IMR-90 (cell line): Measurements from ENCODE around the gene ASB6. TPM values are rescaled to one million over a fixed set of nuclear protein-coding genes. Genes with fewer than 3 reads are reported as not detected.

Source experiments
- ATAC-seq: fragments of 200-7000 bp; cut with Tn5 transposase; 2 replicates; pipeline ENCODE4 v1.9.1; 2020; ENCODE audit warnings: low read depth, mild to moderate bottlenecking, moderate library complexity
- BruUV-seq: library from RNA; stranded (reverse); fragments of 400-500 nt; replicated peaks from 2 replicates; lab custom pipeline; 2021; lab: Mats Ljungman, UMichigan
- CTCF ChIA-PET: fragments of 300-600 bp; formaldehyde crosslinking; extraction: SDS; loops from one replicate; lab custom pipeline; 2021; ENCODE audit warnings: antibody characterized with exemption; lab: Yijun Ruan, JAX
- POLR2A ChIA-PET: fragments of 300-600 bp; sonication (Branson Sonifier 250); formaldehyde crosslinking; loops from one replicate; lab custom pipeline; 2022; ENCODE audit warnings: antibody characterized with exemption; ENCODE audit not compliant: unreplicated experiment; lab: Charles Lee
- DNase-seq: peaks from one replicate; pipeline ENCODE4 v3.0.0; 2013
- H2AFZ ChIP-seq: replicated peaks from 2 replicates; pipeline ENCODE3; 2013; ENCODE audit warnings: low read length, mild to moderate bottlenecking; ENCODE audit not compliant: poor library complexity
- H2AK5ac ChIP-seq: 2 replicates; pipeline ENCODE4 v1.6.1; 2013; ENCODE audit warnings: low read depth, low read length, inconsistent platforms
- H2AK9ac ChIP-seq: replicated peaks from 2 replicates; pipeline ENCODE3; 2013; ENCODE audit warnings: mild to moderate bottlenecking, low read depth, low read length, moderate library complexity; ENCODE audit not compliant: poor library complexity
- H2BK120ac ChIP-seq: 2 replicates; pipeline ENCODE4 v1.6.1; 2013; ENCODE audit warnings: low read depth, low read length, inconsistent platforms
- H2BK15ac ChIP-seq: 3 replicates; pipeline ENCODE4 v1.6.1; 2013; ENCODE audit warnings: low read depth, low read length, inconsistent platforms
- H2BK20ac ChIP-seq: 2 replicates; pipeline ENCODE4 v1.6.1; 2013; ENCODE audit warnings: low read depth, mild to moderate bottlenecking, inconsistent platforms, low read length, moderate library complexity
- H2BK5ac ChIP-seq: 2 replicates; pipeline ENCODE4 v1.6.1; 2013; ENCODE audit warnings: mild to moderate bottlenecking, low read depth, low read length, inconsistent platforms; ENCODE audit not compliant: poor library complexity, severe bottlenecking
- H3K14ac ChIP-seq: replicated peaks from 2 replicates; pipeline ENCODE4 v1.6.1; 2013; ENCODE audit warnings: low read depth, low read length, inconsistent platforms
- H3K18ac ChIP-seq: 2 replicates; pipeline ENCODE4 v1.6.1; 2013; ENCODE audit warnings: low read depth, low read length, control low read depth
- H3K23ac ChIP-seq: 2 replicates; pipeline ENCODE4 v1.6.1; 2013; ENCODE audit warnings: low read depth, low read length, inconsistent platforms
- H3K27ac ChIP-seq: 2 replicates; pipeline ENCODE4 v1.5.1; 2013; ENCODE audit warnings: mild to moderate bottlenecking, control low read depth, low read length; ENCODE audit not compliant: insufficient read depth
- H3K27me3 ChIP-seq: 2 replicates; pipeline ENCODE4 v1.6.1; 2013; ENCODE audit warnings: low read length; ENCODE audit not compliant: control insufficient read depth, insufficient read depth
- H3K36me3 ChIP-seq: 2 replicates; pipeline ENCODE4 v1.6.1; 2013; ENCODE audit warnings: low read length, mixed read lengths; ENCODE audit not compliant: control insufficient read depth, insufficient read depth
- H3K4ac ChIP-seq: 2 replicates; pipeline ENCODE4 v1.6.1; 2013; ENCODE audit warnings: low read depth, low read length, inconsistent platforms
- H3K4me1 ChIP-seq: 2 replicates; pipeline ENCODE4 v1.6.1; 2013; ENCODE audit warnings: low read length, mixed read lengths; ENCODE audit not compliant: control insufficient read depth, insufficient read depth
- H3K4me2 ChIP-seq: 2 replicates; pipeline ENCODE4 v1.6.1; 2013; ENCODE audit warnings: low read depth, mild to moderate bottlenecking, control low read depth, low read length, moderate library complexity
- H3K4me3 ChIP-seq: 2 replicates; pipeline ENCODE4 v1.5.1; 2013; ENCODE audit warnings: low read depth, mild to moderate bottlenecking, control low read depth, low read length, moderate library complexity; ENCODE audit not compliant: insufficient read depth
- H3K56ac ChIP-seq: 2 replicates; pipeline ENCODE4 v1.6.1; 2013; ENCODE audit warnings: low read length, inconsistent platforms; ENCODE audit not compliant: insufficient read depth; ENCODE audit errors: extremely low read depth
- H3K79me1 ChIP-seq, 2 experiments: 2 replicates each; pipeline ENCODE4 v1.6.1; 2013; ENCODE audit warnings: low read length in 2 of 2, inconsistent platforms in 1 of 2, low read depth in 1 of 2
- H3K9ac ChIP-seq: 2 replicates; pipeline ENCODE4 v1.6.1; 2013; ENCODE audit warnings: low read depth, low read length, control low read depth
- H3K9me1 ChIP-seq: 2 replicates; pipeline ENCODE4 v1.6.1; 2013; ENCODE audit warnings: low read length, inconsistent platforms; ENCODE audit not compliant: insufficient read depth
- H3K9me3 ChIP-seq: 2 replicates; pipeline ENCODE4 v1.6.1; 2013; ENCODE audit warnings: low read length; ENCODE audit not compliant: control insufficient read depth, insufficient read depth
- H4K20me1 ChIP-seq: 2 replicates; pipeline ENCODE4 v1.6.1; 2013; ENCODE audit warnings: low read length, inconsistent platforms; ENCODE audit not compliant: insufficient read depth
- H4K5ac ChIP-seq: 2 replicates; pipeline ENCODE4 v1.6.1; 2013; ENCODE audit warnings: mild to moderate bottlenecking, low read depth, low read length, control low read depth
- H4K8ac ChIP-seq, 2 experiments: 2 replicates each; pipeline ENCODE4 v1.6.1; 2013; ENCODE audit warnings: low read depth in 2 of 2, low read length in 2 of 2, control low read depth in 1 of 2, inconsistent platforms in 1 of 2
- H4K91ac ChIP-seq: 2 replicates; pipeline ENCODE4 v1.6.1; 2013; ENCODE audit warnings: low read depth, low read length, inconsistent platforms; ENCODE audit not compliant: insufficient read depth
- CHD1 ChIP-seq: IDR thresholded peaks from 2 replicates; pipeline ENCODE4 v1.6.1; 2012; ENCODE audit warnings: low read depth, low read length, improper control_type of control experiment
- FOS ChIP-seq: fragments of 150-350 bp; IDR thresholded peaks from 2 replicates; pipeline ENCODE4 v1.6.1; 2016; ENCODE audit warnings: low read depth, low read length
- MAFK ChIP-seq: IDR thresholded peaks from 2 replicates; pipeline ENCODE4 v1.6.1; 2012; ENCODE audit warnings: low read depth, low read length, improper control_type of control experiment
- MAZ ChIP-seq: IDR thresholded peaks from 2 replicates; pipeline ENCODE4 v1.6.1; 2012; ENCODE audit warnings: low read depth, mild to moderate bottlenecking, low read length, improper control_type of control experiment, moderate library complexity, borderline replicate concordance
- MXI1 ChIP-seq: IDR thresholded peaks from 2 replicates; pipeline ENCODE4 v1.6.1; 2012; ENCODE audit warnings: low read depth, mild to moderate bottlenecking, low read length, moderate library complexity, borderline replicate concordance
- NFE2L2 ChIP-seq: fragments of 150-350 bp; IDR thresholded peaks from 2 replicates; pipeline ENCODE4 v1.6.1; 2016; ENCODE audit warnings: low read depth, mild to moderate bottlenecking, low read length
- POLR2A ChIP-seq: IDR thresholded peaks from 2 replicates; pipeline ENCODE4 v1.6.1; 2012; ENCODE audit warnings: mild to moderate bottlenecking, low read depth, low read length
- RAD21 ChIP-seq: IDR thresholded peaks from 2 replicates; pipeline ENCODE4 v1.6.1; 2012; ENCODE audit warnings: low read length, improper control_type of control experiment
- RCOR1 ChIP-seq: IDR thresholded peaks from 2 replicates; pipeline ENCODE4 v1.6.1; 2012; ENCODE audit warnings: mild to moderate bottlenecking, low read length, improper control_type of control experiment; ENCODE audit not compliant: insufficient replicate concordance
- RFX5 ChIP-seq: IDR thresholded peaks from 2 replicates; pipeline ENCODE4 v1.8.0; 2012; ENCODE audit warnings: low read depth, mild to moderate bottlenecking, low read length, moderate library complexity
- SMC3 ChIP-seq: fragments of 150-350 bp; IDR thresholded peaks from 2 replicates; pipeline ENCODE4 v1.6.1; 2016; ENCODE audit warnings: low read depth, mild to moderate bottlenecking, antibody characterized with exemption, low read length, moderate library complexity
- WGBS, 2 experiments: methylation state at CpG; one replicate each; pipeline versions ENCODE4 v1.1.5 to v1.1.7; 2013; ENCODE audit warnings: missing lambda C conversion rate in 2 of 2; ENCODE audit not compliant: insufficient read length in 1 of 2; ENCODE audit errors: extremely low coverage in 2 of 2; 5-methylcytosine and 5-hydroxymethylcytosine counted together
- dilution Hi-C: fragments of 300-500 bp; cut with HindIII; formaldehyde crosslinking; loops from one replicate; pipeline ENCODE4 v1.14.3; 2018; ENCODE audit warnings: low sequenced_read_pairs; ENCODE audit not compliant: unreplicated experiment
- in situ Hi-C: fragments of 300-500 bp; cut with MboI; formaldehyde crosslinking; loops from 3 replicates; pipeline ENCODE4 v1.14.3; 2019; ENCODE audit warnings: low sequenced_read_pairs, inconsistent platforms, mixed read lengths
- intact Hi-C: fragments of 100-400 bp; cut with micrococcal nuclease; formaldehyde crosslinking; loops from 2 replicates; pipeline ENCODE4 v1.10.0; 2022
- polyA plus RNA-seq, 3 experiments: library from polyadenylated mRNA; depleted of rRNA; stranded (reverse); fragments of >200 nt; gene quantifications; 2 replicates each; pipeline ENCODE4 v1.2.3, GENCODE V29; 2012; ENCODE audit warnings: low replicate concordance in 1 of 3
- total RNA-seq: library from RNA; depleted of rRNA; stranded (reverse); fragments of >200 nt; gene quantifications from 2 replicates; pipeline ENCODE4 v1.2.3, GENCODE V29; 2012
- TF ChIP-seq, protein P1 (sequence below): fragments of 150-350 bp; IDR thresholded peaks from 2 replicates; pipeline ENCODE4 v1.6.1; 2017; ENCODE audit warnings: mild to moderate bottlenecking, antibody characterized with exemption, low read length, low read depth

Gene ASB6
- total and polyA plus RNA-seq, 2 of the 4 experiments (the other 2 are of a cell fraction), result 9.7 to 28.9 TPM

DNA sequence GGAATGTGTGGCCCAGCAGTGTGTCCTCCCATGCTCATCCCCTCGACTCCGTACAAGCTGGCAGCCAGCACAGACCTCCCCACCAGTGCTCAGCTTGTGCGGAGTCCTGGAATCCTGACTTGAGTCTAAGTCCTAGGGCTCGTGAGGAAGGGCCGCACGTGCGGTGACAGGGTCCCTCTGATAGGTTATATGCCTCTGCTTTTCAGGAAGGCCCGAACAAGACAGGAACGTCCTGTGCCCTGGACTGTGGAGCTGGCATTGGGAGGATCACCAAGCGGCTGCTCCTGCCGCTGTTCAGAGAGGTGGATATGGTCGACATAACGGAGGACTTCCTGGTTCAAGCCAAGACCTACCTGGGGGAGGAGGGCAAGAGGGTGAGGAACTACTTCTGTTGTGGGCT lies 8.1 kb downstream of the ASB6 start:
- Histone ChIP-seq H3K36me3 (peaks cover 62% of the 10 kb centered on the region), H3K9ac (no peak overlapping the region), H3K4ac (no peak overlapping the region), H3K4me1 (peaks cover 27% of the 10 kb centered on the region), H3K14ac (no peak overlapping the region), H4K5ac (no peak overlapping the region), H3K9me1 (peaks cover 37% of the 10 kb centered on the region), H3K23ac (no peak overlapping the region), H4K8ac (no peak overlapping the region), H4K20me1 (peaks cover 95% of the 10 kb centered on the region), H2BK5ac (no peak overlapping the region), H2BK15ac (no peak overlapping the region), H2BK20ac (no peak overlapping the region), H3K56ac (no peak overlapping the region), H2BK120ac (no peak overlapping the region), H3K79me1 (peaks cover 19 to 87% of the 10 kb centered on the region in 2 experiments), H3K18ac (no peak overlapping the region), H3K4me3 (no peak overlapping the region), H4K91ac (no peak overlapping the region), H3K27me3 (no peaks in the 10 kb centered on the region), H2AK5ac (no peak overlapping the region), H3K4me2 (no peak overlapping the region), H3K9me3 (no peaks in the 10 kb centered on the region), H2AFZ (peak overlapping the region; percentile 55), H2AK9ac (no peak overlapping the region), H3K27ac (no peak overlapping the region)
- ATAC-seq (no peak), DNase-seq (no peak)
- intact Hi-C loops, result no loop called here
- in situ Hi-C loops, result no loop called here
- BruUV-seq, result no TSS peak
- CTCF ChIA-PET, result no interaction called here
- TF ChIP-seq MAFK, result no peak
- no peak for TF ChIP-seq RFX5
- TF ChIP-seq POLR2A, result no peak; the same call in 1 of the 2 replicates
- no peak for TF ChIP-seq NFE2L2
- no peak for TF ChIP-seq SMC3
- TF ChIP-seq, protein P1, sequence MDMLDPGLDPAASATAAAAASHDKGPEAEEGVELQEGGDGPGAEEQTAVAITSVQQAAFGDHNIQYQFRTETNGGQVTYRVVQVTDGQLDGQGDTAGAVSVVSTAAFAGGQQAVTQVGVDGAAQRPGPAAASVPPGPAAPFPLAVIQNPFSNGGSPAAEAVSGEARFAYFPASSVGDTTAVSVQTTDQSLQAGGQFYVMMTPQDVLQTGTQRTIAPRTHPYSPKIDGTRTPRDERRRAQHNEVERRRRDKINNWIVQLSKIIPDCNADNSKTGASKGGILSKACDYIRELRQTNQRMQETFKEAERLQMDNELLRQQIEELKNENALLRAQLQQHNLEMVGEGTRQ, result no peak
- no peak for TF ChIP-seq RAD21
- TF ChIP-seq FOS, result no peak
- no peak for TF ChIP-seq MXI1
- TF ChIP-seq MAZ, result no peak
- no peak for TF ChIP-seq RCOR1
- TF ChIP-seq CHD1, result no peak
- dilution Hi-C loops, result no loop called here
- POLR2A ChIA-PET, result no interaction called here
- WGBS, 2 experiments, result 84% methylated on average over 12 of the region's 13 CpGs; no CpG with 5 or more reads in 1 of the 2 experiments
